H1 (cell line): ENCODE results near the gene PDE6B. TPM values are rescaled to one million over a fixed set of nuclear protein-coding genes. Genes with fewer than 3 reads are reported as not detected.

ENCODE experiments used
- CTCF ChIA-PET: fragments of 300-600 bp; sonication (Branson Sonifier 250); formaldehyde crosslinking; loops from one replicate; lab custom pipeline; 2021; ENCODE audit not compliant: partially characterized antibody; lab: Charles Lee
- POLR2A ChIA-PET: fragments of 300-600 bp; sonication (Branson Sonifier 250); formaldehyde crosslinking; loops from one replicate; lab custom pipeline; 2021; ENCODE audit warnings: inconsistent platforms; ENCODE audit not compliant: partially characterized antibody; lab: Charles Lee
- DNase-seq, 2 experiments: peaks; one replicate each; pipeline versions ENCODE4 v3.0.0 to v3.0.0-alpha.2; 2010 to 2022; ENCODE audit warnings: low spot score in 2 of 2, low read depth in 1 of 2, mixed read lengths in 1 of 2
- FAIRE-seq: peaks from 2 replicates; lab custom pipeline; 2011; peaks lifted over from hg19 to GRCh38; lab: Jason Lieb, UNC
- H2AFZ ChIP-seq: 2 replicates; pipeline ENCODE4 v1.8.1; 2012; ENCODE audit warnings: low read length, inconsistent platforms
- H2AK5ac ChIP-seq: 2 replicates; pipeline ENCODE4 v1.6.1; 2013; ENCODE audit warnings: low read depth, low read length
- H2BK120ac ChIP-seq: replicated peaks from 2 replicates; pipeline ENCODE3; 2013; ENCODE audit warnings: low read depth, low read length, inconsistent platforms
- H2BK12ac ChIP-seq: 2 replicates; pipeline ENCODE4 v1.6.1; 2013; ENCODE audit warnings: low read depth, low read length
- H2BK15ac ChIP-seq: 2 replicates; pipeline ENCODE4 v1.6.1; 2013; ENCODE audit warnings: low read length
- H2BK20ac ChIP-seq: 2 replicates; pipeline ENCODE4 v1.6.1; 2013; ENCODE audit warnings: low read length
- H2BK5ac ChIP-seq: 2 replicates; pipeline ENCODE4 v1.6.1; 2013; ENCODE audit warnings: low read depth, low read length
- H3K14ac ChIP-seq: 2 replicates; pipeline ENCODE4 v1.6.1; 2013; ENCODE audit warnings: inconsistent platforms; ENCODE audit not compliant: insufficient read length
- H3K18ac ChIP-seq: 2 replicates; pipeline ENCODE4 v1.6.1; 2013; ENCODE audit warnings: low read length; ENCODE audit errors: extremely low read depth
- H3K23ac ChIP-seq: 2 replicates; pipeline ENCODE4 v1.6.1; 2013; ENCODE audit warnings: inconsistent platforms; ENCODE audit not compliant: insufficient read length
- H3K23me2 ChIP-seq: 2 replicates; pipeline ENCODE4 v1.6.1; 2013; ENCODE audit warnings: low read depth, low read length
- H3K27ac ChIP-seq: 2 replicates; pipeline ENCODE4 v1.6.1; 2011; ENCODE audit warnings: low read depth, low read length, inconsistent platforms
- H3K27me3 ChIP-seq, 4 experiments: replicated peaks in 1 of 4; 1 replicate in 1 of 4; 2 replicates in 3 of 4; pipeline versions ENCODE4 v1.6.1 to v1.8.1; 2011 to 2013; ENCODE audit warnings: low read length in 3 of 4, mild to moderate bottlenecking in 3 of 4, inconsistent platforms in 2 of 4, mixed read lengths in 2 of 4, moderate library complexity in 1 of 4; ENCODE audit not compliant: control insufficient read depth in 3 of 4, insufficient read depth in 3 of 4; ENCODE audit errors: extremely low read depth in 1 of 4
- H3K36me3 ChIP-seq, 4 experiments: 2 replicates each; pipeline versions ENCODE4 v1.6.1 to v1.8.1; 2011 to 2013; ENCODE audit warnings: mild to moderate bottlenecking in 4 of 4, low read length in 3 of 4, moderate library complexity in 2 of 4, control low read depth in 1 of 4, inconsistent platforms in 1 of 4; ENCODE audit not compliant: insufficient read depth in 4 of 4, control insufficient read depth in 2 of 4
- H3K4ac ChIP-seq: replicated peaks from 2 replicates; pipeline ENCODE3; 2013; ENCODE audit warnings: low read length, low read depth, mixed read lengths, inconsistent platforms; ENCODE audit not compliant: insufficient read length
- H3K4me1 ChIP-seq, 4 experiments: replicated peaks in 1 of 4; 1 replicate in 1 of 4; 2 replicates in 3 of 4; pipeline versions ENCODE4 v1.6.1 to v1.8.1; 2011 to 2013; ENCODE audit warnings: low read length in 3 of 4, inconsistent platforms in 2 of 4, mixed read lengths in 1 of 4; ENCODE audit not compliant: insufficient read depth in 4 of 4, control insufficient read depth in 3 of 4
- H3K4me2 ChIP-seq, 2 experiments: 2 replicates each; pipeline versions ENCODE4 v1.6.1 to v1.8.1; 2011 to 2013; ENCODE audit warnings: low read depth in 2 of 2, low read length in 2 of 2, control low read depth in 1 of 2, inconsistent platforms in 1 of 2, mild to moderate bottlenecking in 1 of 2; ENCODE audit not compliant: insufficient read depth in 1 of 2
- H3K4me3 ChIP-seq, 4 experiments: fragments of 200-600, 300-600 bp in 1 of 4; sonication (generic), shearing (Covaris generic), sonication (Bioruptor Twin) in 1 of 4; 2 replicates each; pipeline versions ENCODE4 v1.5.1 to v1.8.1; 2011 to 2016; ENCODE audit warnings: low read length in 4 of 4, low read depth in 3 of 4, control low read depth in 2 of 4, inconsistent platforms in 2 of 4, mild to moderate bottlenecking in 2 of 4, mixed read lengths in 1 of 4, moderate library complexity in 1 of 4; ENCODE audit not compliant: insufficient read depth in 2 of 4; ENCODE audit errors: extremely low read depth in 1 of 4
- H3K56ac ChIP-seq: replicated peaks from 2 replicates; pipeline ENCODE3; 2013; ENCODE audit warnings: low read depth, mild to moderate bottlenecking, mixed read lengths, low read length, inconsistent platforms; ENCODE audit not compliant: insufficient read length
- H3K79me1 ChIP-seq: 2 replicates; pipeline ENCODE4 v1.6.1; 2013; ENCODE audit warnings: low read depth, low read length, control low read depth
- H3K79me2 ChIP-seq, 2 experiments: 2 replicates each; pipeline versions ENCODE4 v1.6.1 to v1.8.1; 2012 to 2013; ENCODE audit warnings: low read length in 2 of 2, mild to moderate bottlenecking in 2 of 2, inconsistent platforms in 1 of 2; ENCODE audit not compliant: insufficient read depth in 2 of 2, control insufficient read depth in 1 of 2
- H3K9ac ChIP-seq, 4 experiments: replicated peaks in 1 of 4; 1 replicate in 1 of 4; 2 replicates in 3 of 4; pipeline versions ENCODE4 v1.6.1 to v1.8.1; 2011 to 2013; ENCODE audit warnings: low read depth in 3 of 4, low read length in 3 of 4, control low read depth in 2 of 4, mild to moderate bottlenecking in 2 of 4, moderate library complexity in 2 of 4, inconsistent platforms in 1 of 4; ENCODE audit errors: extremely low read depth in 1 of 4
- H3K9me3 ChIP-seq, 2 experiments: 2 replicates each; pipeline versions ENCODE4 v1.6.1 to v1.8.1; 2012 to 2013; ENCODE audit warnings: mild to moderate bottlenecking in 2 of 2, moderate library complexity in 2 of 2, control low read depth in 1 of 2, inconsistent platforms in 1 of 2, low read depth in 1 of 2, low read length in 1 of 2, mixed read lengths in 1 of 2; ENCODE audit not compliant: insufficient read depth in 2 of 2
- H4K20me1 ChIP-seq, 2 experiments: replicated peaks in 1 of 2; 2 replicates each; pipeline versions ENCODE3 to v1.8.1; 2011 to 2013; ENCODE audit warnings: inconsistent platforms in 2 of 2, low read length in 2 of 2, mild to moderate bottlenecking in 1 of 2; ENCODE audit not compliant: insufficient read depth in 2 of 2, control insufficient read depth in 1 of 2
- H4K5ac ChIP-seq: 2 replicates; pipeline ENCODE4 v1.6.1; 2013; ENCODE audit warnings: low read length, low read depth, mixed read lengths, inconsistent platforms; ENCODE audit not compliant: insufficient read length
- H4K8ac ChIP-seq: 2 replicates; pipeline ENCODE4 v1.8.0; 2013; ENCODE audit warnings: mild to moderate bottlenecking, moderate library complexity, low read length, inconsistent platforms; ENCODE audit not compliant: insufficient read depth; ENCODE audit errors: extremely low read depth
- H4K91ac ChIP-seq: replicated peaks from 2 replicates; pipeline ENCODE3; 2013; ENCODE audit warnings: low read length, mixed read lengths, inconsistent platforms; ENCODE audit not compliant: insufficient read length
- CEBPB ChIP-seq: IDR thresholded peaks from 2 replicates; pipeline ENCODE4 v1.6.1; 2012; ENCODE audit warnings: low read depth, low read length
- CREB1 ChIP-seq: IDR thresholded peaks from 2 replicates; pipeline ENCODE4 v1.6.1; 2012; ENCODE audit warnings: inconsistent platforms
- NANOG ChIP-seq: IDR thresholded peaks from 2 replicates; pipeline ENCODE4 v1.6.1; 2011; ENCODE audit warnings: low read length, low read depth, mild to moderate bottlenecking, inconsistent platforms; ENCODE audit not compliant: insufficient read depth, poor library complexity, severe bottlenecking
- PHF8 ChIP-seq: fragments of 200-600 bp; sonication (generic); conservative IDR thresholded peaks from 2 replicates; pipeline ENCODE4 v1.7.1; 2012; ENCODE audit warnings: low read depth, mild to moderate bottlenecking, inconsistent platforms, low read length, moderate library complexity
- RXRA ChIP-seq: IDR thresholded peaks from 2 replicates; pipeline ENCODE4 v1.6.1; 2011; ENCODE audit warnings: low read depth, mild to moderate bottlenecking, low read length, moderate library complexity; ENCODE audit not compliant: insufficient read depth
- SIX5 ChIP-seq: IDR thresholded peaks from 2 replicates; pipeline ENCODE4 v1.6.1; 2011; ENCODE audit warnings: mild to moderate bottlenecking, low read depth, low read length
- TAF1 ChIP-seq: IDR thresholded peaks from 2 replicates; pipeline ENCODE4 v1.6.1; 2011; ENCODE audit warnings: mild to moderate bottlenecking, low read depth, low read length
- WGBS, 2 experiments: shearing (Covaris generic) in 1 of 2; methylation state at CpG; one replicate each; pipeline versions ENCODE4 v1.1.6 to v1.1.7; 2013 to 2015; ENCODE audit warnings: low lambda C conversion rate in 2 of 2, mixed read lengths in 2 of 2, inconsistent platforms in 1 of 2, low coverage in 1 of 2, missing lambda C conversion rate in 1 of 2; ENCODE audit not compliant: insufficient replicate concordance in 2 of 2, insufficient coverage in 1 of 2, insufficient read length in 1 of 2; ENCODE audit errors: extremely low coverage in 1 of 2, missing lambda C conversion rate in 1 of 2; 5-methylcytosine and 5-hydroxymethylcytosine counted together
- polyA plus RNA-seq, 7 experiments: library from polyadenylated mRNA; depleted of rRNA in 3 of 7; stranded (reverse) in 5 of 7; unstranded in 2 of 7; fragments of >200 nt in 5 of 7; fragments of 200-250 nt in 2 of 7; gene quantifications; 1 replicate in 5 of 7; 2 replicates in 1 of 7; 4 replicates in 1 of 7; pipeline versions ENCODE4 v1.2.1 to v1.2.3, GENCODE V29; 2011 to 2013; ENCODE audit warnings: missing spikeins in 2 of 7, mixed read lengths in 2 of 7
- total RNA-seq: library from RNA; stranded (reverse); fragmentation: NEBNext Ultra II Directional; extraction: Animal tissue kit (Norgen Biotek cat#: 25700); gene quantifications from 2 replicates; pipeline ENCODE4 v1.2.1, GENCODE V29; 2021
- TF ChIP-seq, protein P1 (sequence below): IDR thresholded peaks from 2 replicates; pipeline ENCODE4 v1.6.1; 2012; ENCODE audit warnings: low read length, inconsistent platforms
- TF ChIP-seq, protein P2 (sequence below): IDR thresholded peaks from 2 replicates; pipeline ENCODE4 v1.6.1; 2011; ENCODE audit warnings: low read length, improper control_type of control experiment

PDE6B gene
- total and polyA plus RNA-seq, 2 of the 8 experiments (the other 6 are each of a cell fraction or from before 2014, with no cell fraction given), result 4.1 to 8.4 TPM

- no peaks in the 10 kb centered on the region for H3K36me3 ChIP-seq
- H2BK15ac ChIP-seq, result no peak overlapping the region
- TF ChIP-seq RXRA (no peak), TAF1 (no peak), NANOG (no peak), PHF8 (no peak), CREB1 (no peak), CEBPB (no peak), SIX5 (no peak)
- TF ChIP-seq, protein P1, sequence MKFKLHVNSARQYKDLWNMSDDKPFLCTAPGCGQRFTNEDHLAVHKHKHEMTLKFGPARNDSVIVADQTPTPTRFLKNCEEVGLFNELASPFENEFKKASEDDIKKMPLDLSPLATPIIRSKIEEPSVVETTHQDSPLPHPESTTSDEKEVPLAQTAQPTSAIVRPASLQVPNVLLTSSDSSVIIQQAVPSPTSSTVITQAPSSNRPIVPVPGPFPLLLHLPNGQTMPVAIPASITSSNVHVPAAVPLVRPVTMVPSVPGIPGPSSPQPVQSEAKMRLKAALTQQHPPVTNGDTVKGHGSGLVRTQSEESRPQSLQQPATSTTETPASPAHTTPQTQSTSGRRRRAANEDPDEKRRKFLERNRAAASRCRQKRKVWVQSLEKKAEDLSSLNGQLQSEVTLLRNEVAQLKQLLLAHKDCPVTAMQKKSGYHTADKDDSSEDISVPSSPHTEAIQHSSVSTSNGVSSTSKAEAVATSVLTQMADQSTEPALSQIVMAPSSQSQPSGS, result no peak
- TF ChIP-seq, protein P2, sequence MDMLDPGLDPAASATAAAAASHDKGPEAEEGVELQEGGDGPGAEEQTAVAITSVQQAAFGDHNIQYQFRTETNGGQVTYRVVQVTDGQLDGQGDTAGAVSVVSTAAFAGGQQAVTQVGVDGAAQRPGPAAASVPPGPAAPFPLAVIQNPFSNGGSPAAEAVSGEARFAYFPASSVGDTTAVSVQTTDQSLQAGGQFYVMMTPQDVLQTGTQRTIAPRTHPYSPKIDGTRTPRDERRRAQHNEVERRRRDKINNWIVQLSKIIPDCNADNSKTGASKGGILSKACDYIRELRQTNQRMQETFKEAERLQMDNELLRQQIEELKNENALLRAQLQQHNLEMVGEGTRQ, result no peak
- no peak overlapping the region for H3K14ac ChIP-seq
- peaks cover 0 to 2% of the 10 kb centered on the region in 2 experiments for H4K20me1 ChIP-seq
- H2BK5ac ChIP-seq, result no peak overlapping the region
- no peak overlapping the region for H3K4ac ChIP-seq
- no peak overlapping the region for H4K91ac ChIP-seq
- CTCF ChIA-PET, result interaction anchor here (0.6 to 1.6 kb wide), 2 partner anchors 21 to 65 kb away, joined by 3 to 4 read pairs; no protein-coding TSS in a partner anchor
- no peaks in the 10 kb centered on the region for H3K23me2 ChIP-seq
- H3K9me3 ChIP-seq, result peaks cover 10 to 11% of the 10 kb centered on the region in 2 experiments; a peak in 3 of 4 replicates
- H4K5ac ChIP-seq, result no peak overlapping the region
- H3K56ac ChIP-seq, result no peak overlapping the region
- no peak overlapping the region for H3K18ac ChIP-seq
- WGBS, 2 experiments, result 83% methylated on average over 9 of the region's 9 CpGs; no CpG with 5 or more reads in 1 of the 2 experiments
- FAIRE-seq (no peak), DNase-seq (no peak)
- no peak overlapping the region for H3K4me2 ChIP-seq
- no peak overlapping the region for H2AK5ac ChIP-seq
- no peak overlapping the region for H3K9ac ChIP-seq
- H2AFZ ChIP-seq, result no peak overlapping the region
- POLR2A ChIA-PET, result no interaction called here
- no peak overlapping the region for H2BK12ac ChIP-seq
- no peaks in the 10 kb centered on the region; a peak in 1 of 7 replicates for H3K27me3 ChIP-seq
- H2BK20ac ChIP-seq, result no peak overlapping the region
- no peaks in the 10 kb centered on the region for H3K79me1 ChIP-seq
- H3K4me1 ChIP-seq, result peaks cover 0 to 8% (median 4%) of the 10 kb centered on the region in 4 experiments; a peak in 5 of 7 replicates
- no peak overlapping the region for H3K4me3 ChIP-seq
- no peak overlapping the region for H2BK120ac ChIP-seq
- no peaks in the 10 kb centered on the region for H3K79me2 ChIP-seq
- no peak overlapping the region for H3K23ac ChIP-seq
- no peak overlapping the region for H4K8ac ChIP-seq
- no peak overlapping the region for H3K27ac ChIP-seq
Measured at GRCh38 chr4:629636-629914, 4.2 kb downstream of the PDE6B start.
